Stimulated activated CD4-positive, alpha-beta T cell treated with anti-CD3 and anti-CD28 coated beads, TNF-alpha, amount 100 ng/mL, for 24 hours (primary cell): Measurements from ENCODE around the gene KCNG3.

Source experiments
- DNase-seq, 3 experiments: peaks; one replicate each; pipeline ENCODE4 v3.0.0-alpha.2; 2020; ENCODE audit warnings: low read depth in 3 of 3

The KCNG3 gene, protein sequence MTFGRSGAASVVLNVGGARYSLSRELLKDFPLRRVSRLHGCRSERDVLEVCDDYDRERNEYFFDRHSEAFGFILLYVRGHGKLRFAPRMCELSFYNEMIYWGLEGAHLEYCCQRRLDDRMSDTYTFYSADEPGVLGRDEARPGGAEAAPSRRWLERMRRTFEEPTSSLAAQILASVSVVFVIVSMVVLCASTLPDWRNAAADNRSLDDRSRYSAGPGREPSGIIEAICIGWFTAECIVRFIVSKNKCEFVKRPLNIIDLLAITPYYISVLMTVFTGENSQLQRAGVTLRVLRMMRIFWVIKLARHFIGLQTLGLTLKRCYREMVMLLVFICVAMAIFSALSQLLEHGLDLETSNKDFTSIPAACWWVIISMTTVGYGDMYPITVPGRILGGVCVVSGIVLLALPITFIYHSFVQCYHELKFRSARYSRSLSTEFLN

DNA sequence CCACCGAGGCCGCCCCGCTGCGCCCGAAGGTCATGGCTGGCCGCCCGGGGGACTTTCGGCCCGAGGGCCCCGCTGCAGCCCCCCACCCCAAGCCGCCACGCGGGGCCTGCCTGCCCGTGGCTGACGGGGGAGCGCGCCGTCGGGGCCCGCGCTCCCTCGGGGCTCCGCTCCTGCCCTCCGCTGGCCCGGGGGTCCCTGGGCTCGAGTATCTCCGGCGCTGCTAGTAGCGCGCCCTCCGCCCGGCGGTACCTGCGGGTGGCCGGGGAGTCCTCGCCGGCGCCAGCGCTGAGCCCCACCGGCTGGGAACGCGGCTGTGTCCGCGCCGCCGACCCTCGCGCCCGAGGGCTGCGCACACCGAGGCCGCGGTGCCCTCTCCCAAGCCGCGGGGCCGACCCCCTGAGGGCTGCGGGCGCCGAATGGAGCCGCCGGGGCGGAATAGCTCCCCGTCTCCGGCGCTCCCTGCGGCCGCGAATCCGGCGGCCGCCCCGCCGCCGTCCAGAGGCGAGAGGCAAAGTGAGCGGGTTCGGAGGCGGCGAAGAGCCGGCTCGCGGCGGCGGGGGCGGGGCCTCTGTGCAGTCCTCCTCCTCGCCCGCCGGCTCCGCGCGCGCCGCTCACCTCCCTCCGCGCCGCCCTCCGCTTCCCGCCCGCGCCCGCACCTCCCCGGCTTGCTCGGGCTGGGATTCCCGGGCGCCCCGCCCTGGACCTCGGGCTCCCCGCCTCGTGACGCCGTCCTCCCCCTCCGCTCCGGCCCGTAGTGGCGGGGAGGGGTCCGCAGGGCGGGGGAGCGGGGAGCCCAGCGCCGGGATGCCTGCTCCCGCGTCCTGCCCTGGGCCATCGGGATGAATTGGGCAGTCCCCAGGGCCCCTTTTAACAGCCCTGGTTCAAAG lies at the start of gene KCNG3:
Gene KCNG3 (minus strand): TSS at position 515 of the 887 bp plus-strand sequence. CDS start 481 bp downstream, at position 34.
- DNase-seq: peak; percentile 14 to 71 (median 40)

DNA sequence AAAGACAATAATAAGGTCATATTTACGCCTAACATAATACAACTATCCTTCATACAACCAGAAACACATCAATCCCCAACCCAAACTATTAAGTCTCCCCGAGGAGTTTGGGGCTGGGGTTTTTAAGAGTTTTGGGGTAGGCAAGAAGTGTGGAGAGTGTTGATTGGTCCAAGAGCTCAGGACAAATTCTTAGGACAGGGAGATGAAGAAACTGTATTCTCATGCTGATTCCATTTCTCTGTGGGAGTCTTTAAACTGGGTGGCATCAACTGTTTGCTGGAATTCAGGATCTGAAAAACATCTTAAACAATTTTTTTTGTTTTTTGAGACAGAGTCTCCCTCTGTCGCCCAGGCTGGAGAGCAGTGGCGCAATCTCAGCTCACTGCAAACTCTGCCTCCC lies 49.1 kb upstream of the KCNG3 start:
- DNase-seq: no peak

DNA sequence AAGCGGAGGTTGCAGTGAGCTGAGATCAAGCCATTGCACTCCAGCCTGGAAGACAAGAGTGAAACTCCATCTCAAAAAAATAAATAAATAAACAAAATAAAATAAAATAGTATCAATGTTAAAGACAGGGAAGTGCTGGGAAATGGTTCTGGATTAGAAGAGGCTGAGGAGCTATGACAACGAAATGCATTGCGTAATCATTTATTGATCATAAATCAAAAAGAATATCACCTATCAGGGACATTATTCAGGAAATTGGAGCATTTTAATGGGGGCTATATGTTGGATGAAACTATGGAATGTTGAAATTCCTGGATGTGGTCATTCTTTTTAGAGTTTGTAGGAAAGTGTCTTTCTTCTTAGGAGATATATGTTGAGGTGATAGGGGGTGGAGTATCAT lies 43.7 kb upstream of the KCNG3 start:
- DNase-seq: no peak

DNA sequence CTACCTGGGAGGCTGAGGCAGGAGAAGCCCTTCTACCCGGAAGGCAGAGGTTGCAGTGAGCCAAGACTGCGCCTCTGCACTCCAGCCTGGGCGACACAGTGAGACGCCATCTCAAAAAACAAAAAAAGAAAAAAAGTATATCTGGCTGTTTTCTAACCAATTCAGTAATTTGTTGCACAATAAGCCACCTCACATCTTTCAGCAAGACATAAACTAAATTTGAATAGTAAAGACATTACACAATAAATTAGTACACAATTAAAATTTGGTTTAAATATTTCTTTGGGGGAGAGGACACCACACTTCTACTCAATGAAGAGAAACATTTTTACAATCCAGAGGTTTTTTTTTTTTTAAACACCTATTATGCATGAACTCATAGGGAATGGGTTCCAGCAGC lies 38.6 kb upstream of the KCNG3 start:
- no peak for DNase-seq

DNA sequence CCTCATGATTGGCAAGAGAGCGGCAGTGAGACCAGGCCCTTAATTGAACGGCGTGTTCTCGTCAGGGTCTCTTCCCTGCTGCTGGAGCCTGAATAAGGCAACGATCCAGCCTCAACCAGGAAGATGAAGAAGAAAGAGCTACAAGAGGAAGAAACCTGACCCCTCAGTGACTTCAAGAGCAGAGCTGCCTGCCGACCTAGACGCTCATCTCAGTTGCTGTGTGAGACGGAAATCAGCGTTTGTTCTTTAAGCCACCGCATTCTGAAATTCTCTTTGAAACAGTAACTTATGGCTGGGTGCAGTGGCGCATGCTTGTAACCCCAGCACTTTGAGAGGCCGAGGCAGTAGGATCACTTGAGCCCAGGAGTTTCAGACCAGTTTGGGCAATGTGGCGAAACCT lies 29.6 kb upstream of the KCNG3 start:
- no peak for DNase-seq

DNA sequence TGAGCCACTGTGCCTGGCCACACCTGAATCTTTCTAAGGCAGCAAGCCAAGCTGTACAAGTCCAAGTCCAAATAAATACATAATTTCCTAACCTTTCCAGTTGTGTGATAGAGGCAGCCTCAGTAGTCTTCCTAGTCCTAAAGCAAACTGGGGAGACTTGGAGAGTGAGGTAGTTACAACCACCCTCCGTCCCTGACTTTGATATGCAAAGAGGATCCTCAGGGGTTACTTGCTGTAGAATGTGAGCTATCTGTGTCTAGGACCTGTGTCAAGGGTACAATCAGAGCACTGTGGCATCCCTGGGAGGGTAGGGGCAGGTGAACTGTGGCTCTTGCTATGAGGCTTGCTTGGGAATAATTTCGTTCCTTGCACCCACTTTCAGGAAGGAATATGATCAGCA lies 28.3 kb upstream of the KCNG3 start:
- DNase-seq: no peak

DNA sequence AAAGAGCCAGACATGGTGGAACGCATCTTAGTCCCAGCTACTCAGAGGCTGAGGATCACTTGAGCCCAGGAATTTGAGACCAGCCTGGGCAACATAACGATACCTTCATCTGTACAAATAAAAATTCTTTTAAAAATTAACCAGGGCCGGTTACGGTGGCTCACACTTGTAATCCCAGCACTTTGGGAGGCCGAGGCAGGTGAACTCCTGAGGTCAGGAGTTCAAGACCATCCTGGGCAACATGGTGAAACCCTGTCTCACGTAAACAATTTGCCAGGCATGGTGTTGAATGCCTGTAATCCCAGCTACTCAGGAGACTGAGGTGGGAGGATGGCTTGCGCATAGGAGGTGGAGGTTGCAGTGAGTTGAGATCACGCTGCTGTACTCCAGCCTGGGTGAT lies 25.8 kb upstream of the KCNG3 start:
- no peak for DNase-seq

DNA sequence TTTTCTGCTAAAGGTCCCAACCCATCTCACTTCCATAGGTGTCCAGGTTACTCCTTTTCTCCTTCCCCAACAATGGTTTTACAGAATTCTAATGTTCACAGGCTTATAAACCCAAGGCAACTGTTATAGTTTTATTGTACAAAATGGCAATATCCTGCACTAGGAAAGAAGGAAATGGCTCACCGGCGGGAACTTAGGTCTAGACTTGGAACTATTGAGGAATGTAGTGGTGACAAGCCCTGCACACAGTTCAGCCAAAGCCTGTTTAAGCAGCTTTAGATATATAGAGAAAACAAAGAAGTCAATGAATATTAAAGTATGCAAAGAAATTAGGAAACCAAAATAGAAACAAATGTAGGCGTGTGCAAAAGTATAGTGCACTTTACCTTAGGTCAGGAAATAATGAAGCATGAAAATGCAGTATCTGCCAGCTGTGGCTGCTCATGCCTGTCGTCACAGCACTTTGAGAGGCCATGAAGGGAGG lies 22.7 kb upstream of the KCNG3 start:
- no peak for DNase-seq

DNA sequence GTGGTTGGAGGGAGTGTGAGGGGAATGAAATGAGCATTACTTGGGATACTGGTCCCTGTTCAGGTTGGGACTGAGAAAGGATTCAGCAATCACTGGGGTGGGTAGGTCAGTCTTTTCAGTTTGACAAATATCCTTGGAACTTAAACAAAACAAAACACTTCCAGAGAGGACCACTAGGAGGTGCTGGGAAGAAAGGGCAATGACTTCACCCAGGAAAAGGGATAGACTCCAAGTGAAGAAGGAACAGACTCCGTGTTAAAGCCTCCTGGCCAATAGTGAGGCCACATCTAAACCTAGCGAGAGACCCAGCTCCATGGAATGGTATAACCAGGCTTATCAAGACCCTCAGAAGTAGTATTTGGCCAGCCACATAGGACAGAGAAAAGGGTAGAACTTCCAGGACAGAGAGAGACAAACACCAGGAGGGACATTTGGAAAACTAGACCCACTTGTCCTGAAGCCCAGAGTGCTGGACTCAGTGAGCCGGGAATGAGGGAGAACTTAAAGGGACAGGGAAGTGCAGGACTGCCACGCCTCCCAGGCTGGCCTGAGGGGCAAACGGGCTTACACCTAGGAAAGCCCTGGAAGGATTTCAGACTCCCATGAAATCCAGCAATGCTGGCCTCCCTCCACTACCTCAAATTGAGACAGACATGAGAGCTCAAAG lies 19.6 kb upstream of the KCNG3 start:
- no peak for DNase-seq

DNA sequence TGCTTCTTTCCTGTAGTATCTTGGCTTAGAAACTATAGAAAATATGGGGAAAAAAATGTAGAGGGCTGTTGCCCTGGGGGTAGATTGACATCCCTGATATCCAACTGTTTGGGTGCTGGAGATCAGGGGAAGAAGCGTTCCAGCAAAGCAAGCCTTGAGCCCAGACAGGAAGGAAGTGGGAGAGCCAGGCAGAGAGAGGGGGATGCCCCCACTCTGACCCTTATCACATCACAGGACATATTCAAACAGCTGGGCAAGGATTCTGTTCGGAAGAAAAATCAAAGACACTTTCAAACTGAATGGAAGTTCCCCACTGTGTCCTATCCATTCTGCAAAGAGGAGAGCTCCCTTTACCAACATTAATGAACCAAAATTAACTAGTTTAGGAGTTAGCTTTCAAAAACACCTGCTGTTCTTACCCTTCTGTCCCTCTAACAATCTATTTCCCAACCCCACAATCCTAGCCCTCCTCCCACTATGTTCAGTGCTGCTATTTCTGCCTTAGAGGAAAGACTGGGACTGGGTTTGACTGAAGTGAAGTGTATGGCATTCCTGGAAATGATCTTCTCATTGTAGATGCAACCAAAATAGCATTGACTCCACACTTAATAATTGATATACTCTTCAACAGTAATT lies 16.9 kb upstream of the KCNG3 start:
- DNase-seq: no peak

DNA sequence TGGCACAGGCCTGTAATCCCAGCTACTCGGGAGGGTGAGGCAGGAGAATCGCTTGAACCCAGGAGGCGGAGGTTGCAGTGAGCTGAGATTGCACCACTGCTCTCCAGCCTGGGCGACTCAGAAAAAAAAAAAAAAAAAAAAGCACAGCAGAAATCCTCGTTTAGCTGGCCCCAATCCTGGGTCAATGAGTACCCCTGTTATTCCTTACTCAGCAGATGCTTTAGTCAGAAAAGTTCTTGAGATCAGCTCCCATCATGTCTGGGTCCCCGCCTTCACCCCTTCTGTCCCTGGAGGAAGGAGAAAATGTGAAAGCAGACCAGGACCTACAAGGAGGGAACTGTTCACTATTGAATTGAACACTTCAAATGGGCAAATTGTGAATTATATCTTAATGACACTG lies 16.4 kb upstream of the KCNG3 start:
- DNase-seq: no peak

DNA sequence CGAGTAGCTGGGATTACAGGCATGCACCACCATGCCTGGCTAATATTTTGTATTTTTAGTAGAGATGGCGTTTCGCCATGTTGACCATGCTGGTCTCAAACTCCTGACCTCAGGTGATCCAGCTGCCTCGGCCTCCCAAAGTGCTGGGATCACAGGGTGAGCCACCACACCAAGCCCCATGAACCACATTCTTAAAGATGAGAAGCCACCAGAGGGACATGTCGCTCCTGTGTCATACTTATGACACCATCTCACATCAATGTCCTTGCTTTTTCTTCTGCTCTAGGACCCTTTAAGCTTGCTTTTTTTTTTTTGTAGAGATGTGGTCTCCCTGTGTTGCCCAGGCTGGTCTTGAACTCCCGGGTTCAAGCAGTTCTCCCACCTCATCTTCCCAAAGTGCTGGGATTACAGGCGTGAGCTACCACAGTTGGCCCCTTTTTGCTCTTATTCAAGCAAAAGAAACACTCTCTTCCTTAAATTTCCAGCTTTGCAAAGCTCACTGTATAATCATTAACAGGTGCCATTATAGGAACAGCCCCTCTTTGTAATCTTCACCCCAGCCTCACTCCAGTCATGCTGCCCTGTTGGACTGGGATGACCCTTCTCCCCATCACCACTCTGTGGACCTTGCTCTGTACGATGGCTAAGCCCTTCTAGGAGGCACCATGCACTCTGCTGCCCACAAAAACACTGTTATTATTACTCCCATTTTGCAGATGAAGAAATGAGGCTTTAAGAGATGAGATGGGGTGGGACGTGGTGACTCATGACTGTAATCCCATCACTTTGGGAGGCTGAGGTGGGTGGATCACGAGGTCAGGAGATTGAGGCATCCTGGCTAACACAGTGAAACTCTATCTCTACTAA lies 10.8 kb upstream of the KCNG3 start:
- DNase-seq: no peak

DNA sequence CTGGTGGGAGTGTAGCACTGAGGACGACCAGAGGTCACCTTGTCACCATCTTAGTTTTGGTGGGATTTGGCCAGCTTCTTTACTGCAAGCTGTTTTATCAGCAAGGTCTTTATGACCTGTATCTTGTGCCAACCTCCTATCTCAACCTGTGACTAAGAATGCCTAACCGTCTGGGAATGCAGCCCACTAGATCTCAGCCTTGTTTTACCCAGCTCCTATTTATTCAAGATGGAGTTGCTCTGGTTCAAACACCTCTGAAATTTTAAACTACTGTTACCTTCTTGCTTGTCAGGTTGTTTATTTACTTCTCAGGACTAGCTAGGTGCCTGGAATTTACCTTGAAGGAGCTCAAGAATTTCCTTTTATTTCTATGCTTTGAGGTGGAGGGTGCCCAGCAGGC lies 9.5 kb upstream of the KCNG3 start:
- no peak for DNase-seq

DNA sequence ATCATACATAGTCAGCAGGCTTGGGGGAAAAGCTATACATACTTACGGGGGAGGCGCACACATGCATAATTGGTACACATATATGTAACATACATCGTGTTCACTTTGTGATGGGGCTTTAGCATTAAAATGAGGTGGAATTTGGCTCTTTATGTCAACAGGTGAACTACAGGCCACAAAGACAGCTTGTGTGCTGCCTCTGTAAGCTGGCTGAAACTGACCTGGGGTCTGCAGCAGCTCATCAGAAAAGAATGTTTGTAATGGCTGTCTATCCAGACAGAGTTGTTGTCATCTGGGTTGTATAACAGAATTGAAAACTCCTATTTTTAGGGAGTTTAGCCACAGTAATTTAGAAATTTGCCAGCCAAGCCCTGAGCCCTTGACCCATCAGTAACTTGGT lies 4.7 kb upstream of the KCNG3 start:
- DNase-seq: no peak

DNA sequence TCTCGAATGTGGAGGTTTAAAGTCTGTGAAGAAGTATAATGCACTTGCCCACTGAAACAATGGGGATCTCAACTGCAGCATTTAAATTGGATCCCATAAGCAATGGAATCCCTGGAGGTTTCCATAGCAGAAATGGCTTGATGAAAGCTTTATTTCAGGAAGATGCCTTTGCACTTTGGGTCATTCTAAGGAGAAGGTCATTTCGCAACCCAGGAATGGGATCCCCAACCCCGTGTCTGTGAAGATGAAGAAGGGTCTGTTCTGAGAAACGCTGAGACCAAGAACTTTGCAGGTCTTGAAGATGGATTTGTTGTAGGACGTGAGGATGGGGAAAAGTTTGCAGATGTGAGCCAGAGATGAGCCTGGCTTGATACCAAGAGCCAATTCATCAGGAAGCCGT lies 1.8 kb upstream of the KCNG3 start:
- DNase-seq: no peak

DNA sequence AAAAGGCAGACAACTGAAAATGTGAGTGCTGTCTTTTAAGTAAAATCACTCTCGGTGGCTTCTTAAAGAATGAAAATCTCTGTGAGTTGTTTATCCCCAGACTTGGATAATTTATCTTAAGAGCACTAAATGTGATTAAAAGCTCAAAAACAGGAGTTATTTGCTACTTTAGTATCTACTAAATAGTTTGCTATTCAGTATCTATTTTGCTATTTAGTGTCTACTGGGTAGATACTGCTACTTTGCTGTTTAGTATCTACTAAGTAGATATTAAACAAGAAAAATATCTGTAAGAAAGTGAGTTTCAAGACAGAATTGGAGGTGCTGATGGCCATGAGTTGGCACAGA lies 1.4 kb upstream of the KCNG3 start:
- no peak for DNase-seq

DNA sequence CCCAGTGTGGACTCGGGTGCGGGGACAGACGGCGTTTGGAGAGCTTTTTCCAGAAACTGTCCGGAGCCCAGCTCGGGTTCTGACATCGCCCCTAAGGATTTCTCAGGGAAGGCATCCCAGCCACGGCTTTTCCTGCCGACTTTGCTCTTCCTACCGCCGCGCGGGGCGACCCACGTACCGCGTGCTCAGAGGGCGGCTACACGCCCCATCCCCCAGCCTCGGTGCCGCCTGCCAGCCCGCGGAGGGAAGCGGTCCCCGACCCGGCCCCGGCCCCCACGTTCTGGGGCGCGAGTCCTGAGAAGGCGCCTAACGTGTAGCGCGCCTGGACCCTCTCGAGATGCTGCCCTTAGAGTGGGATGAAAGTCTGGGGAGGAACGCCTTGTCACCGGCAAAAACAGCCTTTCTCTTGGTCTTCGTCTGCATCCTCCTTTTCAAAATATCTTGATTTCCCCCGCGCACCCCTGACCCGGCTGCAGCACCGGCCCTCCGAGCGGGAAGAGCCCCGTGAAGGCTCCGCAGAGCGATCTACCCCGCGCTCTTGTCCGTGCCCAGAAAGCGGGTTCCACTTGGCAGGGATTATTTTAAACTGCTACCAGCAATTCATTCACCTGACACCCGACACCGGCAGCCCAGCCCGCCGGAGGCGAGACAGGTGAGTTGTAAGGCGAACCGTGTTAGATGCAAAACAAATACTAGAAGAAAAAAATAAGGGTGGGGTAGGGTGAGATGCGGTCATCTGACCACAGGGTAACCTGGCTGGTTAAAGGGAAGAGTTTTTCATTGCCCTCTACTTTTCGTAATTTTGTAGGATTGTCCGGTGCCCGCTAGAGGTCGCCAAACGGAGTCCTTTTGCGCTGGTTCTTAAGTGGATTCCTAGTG lies 812 bp upstream of the KCNG3 start:
- peak; percentile 57 to 71 (median 61) for DNase-seq

DNA sequence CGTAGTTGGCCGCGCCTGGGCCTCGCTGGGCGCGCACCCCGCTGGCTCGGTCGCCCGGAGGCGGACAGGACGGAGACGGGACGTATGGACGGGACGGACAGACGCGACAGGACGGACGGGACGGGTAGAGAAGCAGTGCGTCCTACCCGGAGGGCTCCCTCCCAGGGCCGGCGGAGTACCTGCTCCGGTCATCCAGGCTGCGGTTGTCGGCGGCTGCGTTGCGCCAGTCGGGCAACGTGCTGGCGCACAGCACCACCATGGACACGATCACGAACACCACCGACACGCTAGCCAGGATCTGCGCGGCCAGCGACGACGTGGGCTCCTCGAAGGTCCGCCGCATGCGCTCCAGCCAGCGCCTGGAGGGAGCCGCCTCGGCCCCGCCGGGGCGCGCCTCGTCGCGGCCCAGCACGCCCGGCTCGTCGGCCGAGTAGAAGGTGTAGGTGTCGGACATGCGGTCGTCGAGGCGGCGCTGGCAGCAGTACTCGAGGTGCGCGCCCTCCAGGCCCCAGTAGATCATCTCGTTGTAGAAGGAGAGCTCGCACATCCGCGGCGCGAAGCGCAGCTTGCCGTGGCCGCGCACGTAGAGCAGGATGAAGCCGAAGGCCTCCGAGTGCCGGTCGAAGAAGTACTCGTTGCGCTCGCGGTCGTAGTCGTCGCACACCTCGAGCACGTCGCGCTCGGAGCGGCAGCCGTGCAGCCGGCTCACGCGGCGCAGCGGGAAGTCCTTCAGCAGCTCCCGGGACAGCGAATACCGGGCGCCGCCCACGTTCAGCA lies 903 bp downstream of the KCNG3 start:
- DNase-seq: peak in 1 of 3 experiments; percentile 34

DNA sequence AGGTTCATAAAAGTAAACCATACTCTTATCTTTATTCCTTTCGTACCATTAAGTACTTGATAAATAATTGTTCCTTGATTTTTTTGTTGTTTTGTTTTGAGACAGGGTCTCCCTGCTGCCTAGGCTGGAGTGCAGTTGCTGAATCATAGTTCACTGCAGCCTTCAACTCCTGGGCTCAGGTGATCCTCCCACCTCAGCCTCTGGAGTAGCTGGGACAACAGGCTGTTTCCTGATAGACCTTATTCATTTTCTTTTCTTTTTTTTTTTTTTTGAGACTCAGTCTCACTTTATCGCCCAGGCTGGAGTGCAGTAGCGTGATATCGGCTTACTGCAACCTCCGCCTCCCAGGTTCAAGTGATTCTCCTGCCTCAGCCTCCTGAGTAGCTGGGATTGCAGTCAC lies 5.5 kb downstream of the KCNG3 start:
- no peak for DNase-seq
